Hematopoietic multipotent progenitor cell treated with erythropoietin and hydrocortisone succinate and interleukin-3 and kit ligand, for 6 days (in vitro differentiated cells): ENCODE data around the gene ROR2.
"Not testable (repeated sequence)": the region's sequence is repeated elsewhere in the genome, so short reads cannot be mapped to it uniquely, and the experiment has no call there.

Source experiments
- DNase-seq: peaks from one replicate; pipeline ENCODE4 v3.0.0-alpha.2; 2015

Gene ROR2

DNA sequence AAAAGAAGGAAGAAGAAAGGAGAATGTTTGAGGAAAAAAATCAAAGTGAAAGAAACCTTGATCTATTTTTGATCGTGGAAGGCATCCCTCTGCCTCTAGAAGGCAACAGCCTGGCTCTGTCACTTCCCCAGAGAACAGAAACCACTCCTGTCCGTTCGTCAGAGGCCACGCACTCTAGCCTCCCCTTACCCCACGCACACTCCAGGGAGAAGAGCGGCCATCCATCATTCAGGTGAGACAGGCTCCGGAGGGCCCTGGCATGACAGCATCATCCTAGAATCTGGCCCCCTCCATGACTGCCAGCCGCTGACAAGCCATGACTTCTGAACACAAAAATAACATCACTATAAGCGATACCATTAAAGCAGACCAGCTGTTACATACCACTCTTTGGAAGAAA lies 135.8 kb downstream of the ROR2 start:
- DNase-seq: no peak

DNA sequence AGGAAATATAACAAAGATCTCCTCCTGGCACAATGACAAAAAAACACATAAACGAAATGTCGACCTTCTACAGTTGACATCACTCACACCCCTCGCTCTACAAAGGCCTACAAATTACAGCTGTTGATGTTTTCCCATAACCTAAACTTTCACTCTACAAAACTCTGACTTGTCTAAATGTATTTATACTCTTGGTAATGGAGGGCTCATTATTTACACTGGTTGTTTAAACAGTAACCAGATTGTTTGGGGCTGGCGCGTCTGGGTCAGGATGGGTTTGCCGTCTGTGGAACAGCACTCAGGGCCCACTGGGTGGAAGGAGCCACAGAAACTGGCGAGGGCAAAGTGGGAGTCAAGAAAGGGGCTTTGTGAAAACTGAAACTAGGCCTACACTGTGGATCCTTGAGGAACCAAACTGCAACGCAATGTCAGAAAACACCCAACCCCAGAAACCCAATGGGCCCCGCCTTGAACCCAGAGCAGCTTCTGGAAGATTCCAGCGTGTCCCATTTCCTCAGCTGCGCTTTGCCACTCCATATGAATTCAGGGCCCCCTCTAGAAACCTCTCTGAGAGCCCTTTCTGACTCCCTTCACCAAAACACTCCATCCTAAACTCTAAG lies 136.7 kb downstream of the ROR2 start:
- no peak for DNase-seq

DNA sequence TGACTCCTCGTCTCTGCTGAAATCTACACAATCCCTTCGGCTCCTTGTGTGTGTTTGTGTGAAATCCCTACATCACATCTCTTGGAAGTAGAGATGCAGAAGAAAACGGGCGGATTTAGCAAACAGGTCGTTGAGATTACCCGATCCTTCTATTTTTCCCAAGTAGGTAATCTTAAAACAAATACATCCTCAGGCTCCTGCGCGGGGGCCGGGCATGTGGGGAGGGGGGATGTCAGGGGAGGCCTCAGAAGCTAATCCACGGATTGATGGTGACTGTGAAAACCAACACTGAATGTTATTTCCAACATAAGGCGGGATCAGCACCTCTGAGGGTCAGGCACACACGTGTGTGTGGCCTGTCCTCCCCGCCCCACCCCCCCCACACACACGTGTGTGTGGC lies 137.8 kb downstream of the ROR2 start:
- no peak for DNase-seq

DNA sequence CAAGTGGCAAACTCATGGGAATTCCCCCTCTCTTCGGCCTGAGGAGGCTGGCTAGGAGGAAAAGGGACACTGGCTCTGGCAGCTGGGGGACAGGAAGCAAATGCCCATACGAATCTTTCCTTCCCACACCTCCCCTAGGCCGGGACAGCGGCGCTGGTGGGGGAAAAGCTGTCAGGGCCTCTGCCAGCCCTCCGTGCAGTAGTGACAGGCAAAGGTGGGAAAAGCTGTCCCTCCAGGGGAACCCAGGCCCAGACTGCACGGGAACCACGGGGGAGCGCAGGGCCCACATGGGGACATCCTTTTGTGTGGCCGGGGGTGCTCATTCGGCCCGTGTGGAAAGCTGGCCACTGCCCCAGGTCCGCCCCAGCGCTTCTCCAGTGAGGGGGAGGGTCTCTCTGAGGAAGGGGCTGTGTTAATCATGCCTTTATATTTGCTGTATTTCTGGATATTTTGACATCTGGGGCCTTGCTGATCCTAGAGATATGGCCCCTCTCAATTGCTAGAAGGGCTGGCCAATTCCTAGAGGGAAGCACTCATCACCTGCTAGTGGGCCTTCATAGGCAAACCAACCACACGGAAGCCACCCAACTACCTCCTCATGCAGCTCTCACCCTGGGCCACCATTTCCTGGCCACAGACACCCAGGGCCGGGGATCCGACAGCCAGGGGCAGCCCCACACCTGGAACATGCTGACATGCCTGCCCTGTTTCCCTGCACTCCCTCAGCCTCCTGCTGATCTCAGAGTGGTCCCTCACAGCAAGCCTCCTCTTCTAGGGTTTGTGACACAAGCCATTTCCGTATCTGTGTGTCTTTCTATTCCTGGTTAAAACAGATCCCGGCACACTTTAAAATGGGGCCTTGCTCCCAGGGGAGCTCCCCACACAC lies 138.8 kb downstream of the ROR2 start:
- no peak for DNase-seq

DNA sequence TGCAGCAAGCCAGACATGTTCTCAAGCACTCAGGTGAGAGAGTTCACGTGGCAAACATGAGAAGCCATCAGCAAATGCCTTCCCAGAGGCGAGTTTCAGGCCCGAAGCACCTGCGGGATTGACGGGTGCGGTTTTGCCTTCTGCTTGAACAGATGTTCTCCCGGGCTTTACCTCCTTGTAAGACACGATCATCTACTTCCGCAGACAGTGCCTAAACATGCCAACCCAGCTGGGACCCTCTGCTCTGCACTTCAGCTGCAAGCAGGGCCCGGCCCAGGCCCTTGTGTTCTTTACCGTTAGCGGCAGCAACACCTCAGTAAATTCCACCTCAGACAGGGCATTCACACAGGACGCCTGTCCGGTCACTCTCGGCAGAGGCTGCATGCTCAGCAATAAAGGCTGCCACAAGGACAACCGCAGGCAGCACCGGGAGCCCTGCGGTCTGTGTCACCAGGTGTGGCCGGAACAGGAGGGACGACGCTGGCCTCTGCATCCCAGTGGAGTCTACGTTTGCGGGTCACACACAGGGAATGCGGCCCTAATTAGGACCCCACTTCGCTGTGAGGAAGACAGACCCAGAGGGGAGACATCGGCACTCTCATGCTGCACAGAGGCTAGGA lies 139.6 kb downstream of the ROR2 start:
- DNase-seq: no peak

DNA sequence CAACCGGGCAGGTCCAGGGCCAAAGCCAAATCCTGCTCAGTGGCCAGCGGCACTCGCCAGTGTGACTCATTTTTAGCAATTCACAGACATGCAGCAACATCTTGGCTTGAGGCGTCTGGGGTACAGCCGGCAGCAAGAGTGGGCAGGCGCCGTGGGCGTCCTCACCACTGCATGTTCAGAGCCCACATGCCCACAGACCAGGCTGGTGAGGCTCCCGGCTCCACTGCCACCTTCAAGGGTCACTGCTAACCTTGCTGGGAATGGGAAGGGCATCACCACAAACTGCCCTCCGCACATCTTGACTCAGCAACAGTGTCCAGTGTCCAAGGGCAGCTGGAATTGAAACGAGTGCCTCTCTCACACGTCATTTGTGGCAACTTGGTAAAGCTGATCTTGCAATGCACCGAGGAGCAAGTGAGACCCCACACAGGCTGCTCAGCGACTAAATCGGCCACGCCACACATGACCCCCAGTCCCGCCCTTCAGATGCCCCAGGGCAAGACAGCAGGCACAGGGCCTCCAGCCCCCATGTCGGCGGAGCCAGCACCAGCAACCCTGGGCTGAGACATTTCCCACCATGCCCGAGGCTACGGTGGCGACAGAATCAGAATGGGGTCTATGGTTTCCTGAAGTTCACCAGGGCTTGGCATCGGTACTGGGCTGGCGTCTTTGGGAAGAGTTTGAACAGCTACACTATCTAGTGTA lies 140.3 kb downstream of the ROR2 start:
- DNase-seq: no peak

DNA sequence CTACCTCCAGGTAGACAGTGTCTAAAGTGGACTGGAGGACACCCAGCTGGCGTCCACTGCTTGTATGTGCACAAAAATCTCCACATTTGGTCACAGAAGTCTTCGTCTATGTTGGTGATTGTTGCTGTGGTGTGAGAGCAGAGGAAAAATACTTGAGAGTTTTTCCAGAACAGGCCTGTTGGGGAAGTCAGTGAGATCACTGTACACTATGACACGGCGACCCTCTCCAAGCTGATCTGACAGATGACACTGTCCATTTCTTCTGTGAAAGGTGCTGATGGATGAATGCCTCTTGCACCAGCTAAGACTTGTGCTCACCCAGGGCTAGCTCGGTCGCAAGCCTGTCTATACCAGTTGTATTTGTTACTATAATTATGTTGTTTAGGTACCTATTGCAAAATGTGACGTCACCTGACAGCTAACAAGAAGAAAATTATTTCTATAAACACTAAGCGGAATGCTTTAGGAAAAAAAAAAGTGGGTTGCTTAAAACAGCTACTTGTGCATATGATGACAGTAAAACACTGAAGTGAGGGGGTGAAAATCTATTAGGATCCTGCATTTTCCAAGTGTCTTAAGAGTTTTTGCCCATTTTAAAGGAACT lies 142.3 kb downstream of the ROR2 start:
- DNase-seq: no peak

DNA sequence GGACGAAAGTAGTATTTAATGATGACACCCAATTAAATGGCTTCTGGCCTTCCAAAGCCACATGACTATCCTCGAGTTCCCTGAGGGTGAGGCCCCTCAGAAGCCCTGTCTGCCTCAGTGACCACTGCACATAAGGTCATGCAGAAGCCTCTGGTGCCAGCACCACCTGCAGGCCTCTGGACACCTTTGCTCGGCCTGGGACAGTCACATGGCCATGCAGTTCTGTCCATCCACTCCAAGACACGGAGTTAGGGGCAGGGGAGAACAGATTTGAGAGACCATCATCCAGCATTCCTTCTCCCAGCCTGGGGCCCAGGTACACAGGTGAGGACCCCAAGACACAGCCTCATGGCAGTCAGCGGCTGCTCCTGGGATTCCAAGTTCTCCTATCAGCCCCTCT lies 145.0 kb downstream of the ROR2 start:
- no peak for DNase-seq

DNA sequence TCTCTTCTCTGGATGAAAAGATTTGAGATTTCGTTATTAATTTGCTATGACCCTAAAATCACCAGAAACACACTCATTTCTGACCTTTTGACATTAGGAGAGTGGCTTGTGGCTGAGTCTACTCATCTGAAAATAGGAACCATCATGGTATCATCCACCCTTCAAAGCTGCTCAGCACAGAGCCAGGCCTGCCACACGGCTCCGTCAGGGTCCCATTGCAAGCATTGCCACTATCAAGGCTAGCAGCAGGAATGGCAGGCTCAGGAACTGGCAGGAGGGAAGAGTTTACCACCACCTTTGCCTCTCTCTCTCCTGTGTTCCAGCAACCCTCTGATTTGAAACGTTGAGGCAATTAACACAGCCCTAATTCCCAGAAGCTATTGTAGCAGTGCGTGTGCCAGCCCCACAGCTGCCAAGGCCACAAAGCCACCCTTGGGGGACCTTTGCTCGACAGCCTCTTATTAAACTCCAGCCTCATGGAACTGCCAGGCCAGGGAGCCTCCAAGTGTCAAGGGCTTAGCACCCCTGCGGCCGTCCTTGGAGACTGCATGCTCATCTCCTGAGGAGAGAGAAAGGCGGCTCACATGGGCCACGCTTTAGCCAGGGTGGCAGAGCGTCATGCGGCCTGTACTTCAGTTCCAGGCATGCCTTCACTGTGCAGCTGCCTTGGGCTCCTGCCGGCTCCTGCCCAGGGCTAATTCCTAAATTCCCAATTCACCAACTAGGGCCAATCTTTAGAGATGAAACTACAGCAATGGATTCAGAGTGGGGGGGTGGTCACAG lies 145.9 kb downstream of the ROR2 start:
- DNase-seq: no peak

DNA sequence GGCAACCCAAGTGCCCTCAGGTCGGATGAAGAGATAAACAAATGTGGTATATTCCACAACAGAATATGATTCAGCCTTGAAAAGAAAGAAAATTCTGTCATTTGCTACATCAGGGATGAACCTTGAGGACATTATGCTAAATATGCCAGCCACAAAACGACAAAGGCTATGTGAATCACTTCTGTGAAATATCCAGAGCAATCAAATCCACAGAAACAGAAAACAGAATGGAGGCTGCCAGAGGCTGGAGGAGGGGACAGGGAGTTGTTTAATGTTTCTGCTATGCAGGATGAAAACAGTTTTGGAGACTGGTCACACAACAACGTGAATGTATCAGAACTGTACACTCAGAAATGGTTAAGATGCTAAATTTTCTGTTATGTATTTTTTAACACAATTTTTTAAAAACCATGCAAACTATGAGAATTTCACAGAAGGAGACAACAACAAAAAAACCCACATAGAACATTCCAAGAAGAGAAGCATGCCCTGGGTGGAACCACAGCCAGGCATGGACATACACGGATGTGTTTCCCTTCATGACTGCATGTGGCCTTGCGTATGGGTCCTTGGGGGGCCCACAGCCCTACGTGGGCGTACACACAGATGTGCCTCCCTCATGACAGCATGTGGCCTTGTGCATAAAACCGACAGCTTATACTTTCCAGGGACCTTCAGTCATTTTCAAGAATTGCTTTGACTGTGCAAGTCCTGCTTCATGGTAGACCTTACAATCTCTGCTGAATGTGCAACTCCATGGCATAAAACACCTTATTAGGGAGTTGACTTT lies 146.7 kb downstream of the ROR2 start:
- no peak for DNase-seq

DNA sequence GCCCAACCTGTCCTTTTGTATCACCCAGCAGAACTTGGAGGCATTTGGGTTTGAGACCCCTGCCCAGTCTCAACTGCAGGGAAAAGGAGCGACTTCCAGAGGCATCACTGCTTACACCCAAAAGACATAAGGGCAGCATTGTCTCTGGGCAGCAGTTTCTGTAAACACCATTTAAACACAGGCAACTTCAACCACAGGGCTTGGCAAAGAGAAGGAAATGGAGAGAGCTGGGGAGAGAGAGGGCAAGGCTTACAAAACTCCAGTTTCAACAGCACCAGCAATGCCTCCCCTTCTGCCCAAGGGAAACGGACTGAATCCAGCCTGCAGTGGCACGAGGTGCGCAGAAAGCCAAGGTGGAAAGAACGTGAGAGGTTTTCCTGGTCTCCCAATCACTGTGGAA lies 147.6 kb downstream of the ROR2 start:
- DNase-seq: no peak

DNA sequence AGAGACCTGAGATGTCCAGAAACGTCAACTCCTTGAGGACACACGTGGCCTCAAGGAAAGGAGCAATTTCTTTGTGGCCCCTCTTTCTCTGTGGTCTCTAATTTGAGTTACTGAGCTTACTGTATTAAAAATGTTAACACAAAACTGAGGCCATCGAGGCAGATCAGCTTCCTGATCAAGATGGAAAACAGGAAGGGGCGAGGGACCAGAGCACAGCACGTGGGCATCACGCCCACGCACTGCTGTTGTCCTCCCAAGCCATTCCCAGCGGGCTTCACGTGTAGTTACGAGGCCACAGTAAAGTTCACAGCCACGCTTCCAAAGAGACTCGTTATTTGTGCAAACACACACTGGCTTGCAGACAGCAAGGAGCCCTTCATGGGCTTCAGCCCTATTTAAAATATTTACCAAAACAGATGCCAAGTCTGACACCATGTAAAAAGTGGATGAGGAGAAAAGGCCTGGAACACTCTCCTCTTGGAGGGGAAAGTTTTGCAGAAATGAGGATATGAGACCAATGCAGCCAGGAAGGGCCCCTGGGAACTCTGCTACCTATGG lies 149.5 kb downstream of the ROR2 start:
- DNase-seq: no peak

DNA sequence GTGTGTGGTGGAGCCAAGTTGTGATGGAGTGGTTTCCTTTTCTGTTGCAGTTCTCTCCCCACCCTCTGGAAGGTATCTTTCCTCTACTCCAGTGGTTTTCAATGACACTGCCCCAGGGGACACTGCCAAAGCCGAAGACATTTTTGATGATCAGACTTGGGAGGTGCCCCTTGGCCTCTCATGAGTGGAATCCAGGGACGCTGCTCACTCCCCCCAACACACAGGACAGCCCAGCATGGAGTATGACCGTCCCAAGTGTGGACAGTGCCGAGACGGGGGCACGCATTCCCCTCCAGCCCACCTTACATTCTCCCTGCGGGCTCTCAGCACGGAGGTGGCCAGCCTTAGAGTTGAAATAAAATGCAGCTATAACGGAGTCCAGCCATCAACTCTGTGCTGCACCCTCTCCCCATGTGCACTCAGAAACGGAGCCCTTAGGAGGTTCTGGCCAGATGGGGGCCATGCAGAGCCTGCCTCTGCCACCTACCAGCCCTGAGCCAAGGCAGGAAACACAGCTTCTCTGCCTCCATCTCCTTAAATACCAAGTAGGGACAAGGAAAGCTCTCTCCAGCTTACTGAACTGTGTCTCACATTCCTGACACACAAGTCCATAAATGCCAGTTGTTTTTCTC lies 150.8 kb downstream of the ROR2 start:
- no peak for DNase-seq

DNA sequence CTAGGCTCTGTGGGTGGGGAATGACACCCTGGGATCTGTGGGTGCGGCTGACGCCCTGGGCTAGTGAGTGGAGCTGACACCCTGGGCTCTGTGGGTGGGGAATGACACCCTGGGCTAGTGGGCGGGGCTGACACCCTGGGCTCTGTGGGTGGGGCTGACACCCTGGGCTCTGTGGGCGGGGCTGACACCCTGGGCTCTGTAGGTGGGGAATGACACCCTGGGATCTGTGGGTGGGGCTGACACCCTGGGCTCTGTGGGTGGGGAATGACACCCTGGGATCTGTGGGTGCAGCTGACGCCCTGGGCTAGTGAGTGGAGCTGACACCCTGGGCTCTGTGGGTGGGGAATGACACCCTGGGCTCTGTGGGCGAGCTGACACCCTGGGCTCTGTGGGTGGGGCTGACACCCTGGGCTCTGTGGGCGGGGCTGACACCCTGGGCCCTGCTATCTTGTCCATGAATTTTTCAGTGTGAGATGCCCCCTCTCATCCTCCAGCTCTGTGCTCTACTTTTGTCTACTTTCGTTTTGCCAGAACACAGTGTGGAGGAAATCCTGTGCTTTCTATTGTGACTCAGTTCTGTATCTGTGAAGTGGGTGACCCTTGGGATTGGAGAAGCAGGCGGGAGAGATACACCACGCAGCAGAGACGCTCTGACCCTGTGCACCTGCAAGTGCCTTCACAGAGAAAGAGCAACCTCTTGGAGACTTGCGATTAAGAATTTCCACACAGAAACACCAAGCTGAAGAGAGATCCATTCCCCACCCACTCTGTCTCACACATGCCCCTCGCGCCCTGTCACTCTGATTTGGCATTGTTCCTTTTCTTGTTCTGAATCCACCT lies 151.5 kb downstream of the ROR2 start:
- DNase-seq: peak; percentile 58

DNA sequence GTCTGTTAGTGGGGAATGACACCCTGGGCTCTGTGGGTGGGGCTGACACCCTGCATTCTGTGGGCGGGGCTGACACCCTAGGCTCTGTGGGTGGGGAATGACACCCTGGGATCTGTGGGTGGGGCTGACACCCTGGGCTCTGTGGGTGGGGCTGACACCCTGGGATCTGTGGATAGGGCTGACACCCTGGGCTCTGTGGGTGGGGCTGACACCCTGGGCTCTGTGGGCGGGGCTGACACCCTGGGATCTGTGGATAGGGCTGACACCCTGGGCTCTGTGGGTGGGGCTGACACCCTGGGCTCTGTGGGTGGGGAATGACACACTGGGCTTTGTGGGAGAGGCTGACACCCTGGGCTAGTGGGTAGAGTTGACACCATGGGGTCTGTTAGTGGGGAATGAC lies 152.5 kb downstream of the ROR2 start:
- DNase-seq: not testable (repeated sequence)

DNA sequence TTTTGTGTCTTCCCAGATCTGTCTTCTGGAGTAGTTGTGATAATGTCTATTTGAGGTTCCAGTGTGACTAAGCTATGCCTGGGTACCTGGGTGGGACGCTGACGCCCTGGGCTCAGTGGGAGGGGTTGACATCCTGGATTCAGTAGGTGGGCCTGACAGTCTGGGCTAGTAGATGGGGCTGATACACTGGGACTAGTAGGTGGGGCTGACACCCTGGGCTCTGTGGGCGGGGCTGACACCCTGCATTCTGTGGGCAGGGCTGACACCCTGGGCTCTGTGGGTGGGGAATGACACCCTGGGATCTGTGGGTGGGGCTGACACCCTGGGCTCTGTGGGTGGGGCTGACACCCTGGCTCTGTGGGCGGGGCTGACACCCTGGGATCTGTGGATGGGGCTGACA lies 153.5 kb downstream of the ROR2 start:
- peak; percentile 75 for DNase-seq

DNA sequence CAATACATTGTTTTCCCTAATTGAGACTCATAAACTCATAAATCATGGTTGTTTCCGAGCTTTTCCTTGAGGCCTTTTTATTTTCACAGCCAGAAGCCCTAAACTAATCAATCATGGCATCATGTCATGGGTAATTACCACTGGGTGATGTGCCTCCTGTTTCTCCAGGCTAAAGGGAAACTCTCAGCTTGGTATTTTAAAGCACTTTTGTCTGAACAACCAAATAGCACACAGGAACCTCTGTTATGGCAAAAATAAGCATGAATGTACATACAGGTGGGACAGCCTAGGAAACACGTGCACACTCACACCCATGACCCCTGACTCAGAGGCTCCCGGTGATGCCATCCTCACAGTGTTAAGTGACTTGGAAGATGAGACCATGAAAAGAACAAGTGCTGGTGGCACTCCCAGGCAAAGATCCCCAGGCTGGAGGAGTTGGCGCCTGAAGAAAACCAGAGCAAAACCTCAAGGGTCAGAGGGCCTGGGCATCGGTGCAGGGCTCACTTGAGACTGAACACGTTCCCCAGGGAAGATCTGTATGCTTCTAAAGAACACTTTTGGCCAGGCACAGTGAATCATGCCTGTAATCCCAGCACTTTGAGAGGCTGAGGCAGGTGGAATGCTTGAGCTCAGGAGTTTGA lies 154.3 kb downstream of the ROR2 start:
- DNase-seq: no peak

DNA sequence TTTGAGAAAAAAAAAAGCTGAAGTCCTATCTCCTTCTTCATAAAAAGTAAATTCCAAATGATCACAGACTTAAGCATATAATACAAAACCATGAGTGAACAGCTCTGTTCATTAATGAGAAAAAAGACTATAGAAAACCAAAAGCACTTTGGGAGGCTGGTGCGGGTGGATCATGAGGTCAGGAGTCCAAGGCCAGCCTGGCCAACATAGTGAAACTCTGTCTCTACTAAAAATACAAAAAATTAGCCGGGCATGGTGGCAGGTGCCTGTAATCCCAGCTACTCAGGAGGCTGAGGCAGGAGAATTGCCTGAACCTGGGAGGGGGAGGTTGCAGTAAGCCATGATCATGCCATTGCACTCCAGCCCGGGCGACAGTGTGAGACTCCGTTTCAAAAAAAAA lies 156.7 kb downstream of the ROR2 start:
- DNase-seq: not testable (repeated sequence)

DNA sequence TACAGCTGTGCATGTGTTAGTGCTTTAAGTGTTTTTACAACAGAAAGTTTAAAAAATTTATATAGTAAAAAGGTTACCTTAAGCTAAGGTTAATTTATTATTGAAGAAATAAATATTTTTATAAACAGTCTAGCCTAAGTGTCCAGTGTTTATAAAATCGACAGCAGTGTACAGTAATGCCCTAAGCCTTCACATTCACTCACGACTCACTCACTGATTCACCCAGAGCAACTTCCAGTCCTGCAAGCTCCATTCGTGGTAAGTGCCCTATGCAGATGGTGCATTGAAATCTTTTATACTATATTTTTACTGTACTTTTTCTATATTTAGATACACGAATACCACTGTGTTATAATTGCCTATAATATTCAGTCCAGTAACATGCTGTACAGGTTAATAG lies 159.1 kb downstream of the ROR2 start:
- no peak for DNase-seq
